Sigmoid colon (tissue), 4 donors: Measurements from ENCODE around the gene CEP85.

Source experiments
- EP300 ChIP-seq, 4 donors: sonication (generic); formaldehyde crosslinking; IDR thresholded peaks; one replicate each; pipeline ENCODE4 v1.6.1; 2017; ENCODE audit warnings: antibody characterized with exemption in 4 of 4
- POLR2A ChIP-seq, 2 donors: fragments of 450-650 bp; IDR thresholded peaks; one replicate each; pipeline ENCODE4 v1.6.1; 2016; ENCODE audit warnings: antibody characterized with exemption in 2 of 2, mild to moderate bottlenecking in 2 of 2, moderate library complexity in 2 of 2
- POLR2AphosphoS5 ChIP-seq, 4 donors: sonication (generic); formaldehyde crosslinking; IDR thresholded peaks; one replicate each; pipeline ENCODE4 v1.6.1; 2017; ENCODE audit warnings: antibody characterized with exemption in 4 of 4
- TF ChIP-seq, protein P1 (sequence below), 4 experiments: fragments of 450-650 bp in 3 of 4; fragments of 200-600 bp in 1 of 4; IDR thresholded peaks; one replicate each; pipeline ENCODE4 v1.5.1; 2016 to 2019; ENCODE audit warnings: antibody characterized with exemption in 4 of 4, mild to moderate bottlenecking in 3 of 4, moderate library complexity in 2 of 4

DNA sequence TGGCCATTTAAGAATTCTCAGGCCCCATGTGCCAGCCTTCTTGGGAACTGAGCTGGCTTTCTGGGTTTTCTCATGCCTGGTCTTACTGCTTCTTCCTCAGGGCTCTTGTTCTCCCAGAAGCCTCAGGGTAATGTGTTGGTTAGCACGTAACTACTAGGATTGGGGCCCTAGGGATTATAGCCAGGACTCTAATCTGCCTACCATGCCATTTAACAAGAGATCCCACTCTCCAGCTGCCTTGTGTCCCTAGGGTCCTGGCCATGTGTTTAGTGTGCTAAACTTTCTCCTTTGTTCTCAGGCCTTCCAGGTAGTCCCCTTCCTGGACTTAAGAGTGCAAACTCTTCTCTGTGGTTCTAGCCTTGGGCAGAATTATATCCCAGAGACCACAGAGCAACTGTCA, 43.7 kb downstream of the CEP85 start:
- TF ChIP-seq EP300 (IDR thresholded peaks at IDR 0.05) (no peak), POLR2A (IDR thresholded peaks at IDR 0.05) (no peak), POLR2AphosphoS5 (IDR thresholded peaks at IDR 0.05) (no peak)
- TF ChIP-seq, protein P1, sequence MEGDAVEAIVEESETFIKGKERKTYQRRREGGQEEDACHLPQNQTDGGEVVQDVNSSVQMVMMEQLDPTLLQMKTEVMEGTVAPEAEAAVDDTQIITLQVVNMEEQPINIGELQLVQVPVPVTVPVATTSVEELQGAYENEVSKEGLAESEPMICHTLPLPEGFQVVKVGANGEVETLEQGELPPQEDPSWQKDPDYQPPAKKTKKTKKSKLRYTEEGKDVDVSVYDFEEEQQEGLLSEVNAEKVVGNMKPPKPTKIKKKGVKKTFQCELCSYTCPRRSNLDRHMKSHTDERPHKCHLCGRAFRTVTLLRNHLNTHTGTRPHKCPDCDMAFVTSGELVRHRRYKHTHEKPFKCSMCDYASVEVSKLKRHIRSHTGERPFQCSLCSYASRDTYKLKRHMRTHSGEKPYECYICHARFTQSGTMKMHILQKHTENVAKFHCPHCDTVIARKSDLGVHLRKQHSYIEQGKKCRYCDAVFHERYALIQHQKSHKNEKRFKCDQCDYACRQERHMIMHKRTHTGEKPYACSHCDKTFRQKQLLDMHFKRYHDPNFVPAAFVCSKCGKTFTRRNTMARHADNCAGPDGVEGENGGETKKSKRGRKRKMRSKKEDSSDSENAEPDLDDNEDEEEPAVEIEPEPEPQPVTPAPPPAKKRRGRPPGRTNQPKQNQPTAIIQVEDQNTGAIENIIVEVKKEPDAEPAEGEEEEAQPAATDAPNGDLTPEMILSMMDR (IDR thresholded peaks at IDR 0.05), result no peak
